GM13977 (cell line): ENCODE results near the gene ATXN1.

Source experiments
- DNase-seq: peaks from one replicate; pipeline ENCODE4 v3.0.0; 2012; ENCODE audit warnings: low spot score
- CTCF ChIP-seq: IDR thresholded peaks from 2 replicates; pipeline ENCODE4 v1.5.1; 2012; ENCODE audit warnings: mild to moderate bottlenecking, control low read depth; ENCODE audit not compliant: insufficient read depth; ENCODE audit errors: extremely low read depth, missing control alignments
- in situ Hi-C: fragments of 300-500 bp; cut with MboI; formaldehyde crosslinking; loops from one replicate; pipeline ENCODE4 v1.12.0; 2022; ENCODE audit warnings: low sequenced_read_pairs, low pct_unique_long_range_greater_than_20kb, mixed read lengths, inconsistent platforms; ENCODE audit not compliant: unreplicated experiment

ATXN1 gene

GRCh38 chr6:16481697-16482399 lies 279.4 kb downstream of the ATXN1 start:
- in situ Hi-C loops: no loop called here
- TF ChIP-seq CTCF: no peak
- DNase-seq: no peak

GRCh38 chr6:16480763-16481560 lies 280.3 kb downstream of the ATXN1 start:
- TF ChIP-seq CTCF: no peak
- no peak for DNase-seq
- in situ Hi-C loops: no loop called here

- no peak for DNase-seq
- no peak for TF ChIP-seq CTCF
- in situ Hi-C loops: no loop called here
Measured at GRCh38 chr6:16477367-16478149, 283.7 kb downstream of the ATXN1 start.

DNA sequence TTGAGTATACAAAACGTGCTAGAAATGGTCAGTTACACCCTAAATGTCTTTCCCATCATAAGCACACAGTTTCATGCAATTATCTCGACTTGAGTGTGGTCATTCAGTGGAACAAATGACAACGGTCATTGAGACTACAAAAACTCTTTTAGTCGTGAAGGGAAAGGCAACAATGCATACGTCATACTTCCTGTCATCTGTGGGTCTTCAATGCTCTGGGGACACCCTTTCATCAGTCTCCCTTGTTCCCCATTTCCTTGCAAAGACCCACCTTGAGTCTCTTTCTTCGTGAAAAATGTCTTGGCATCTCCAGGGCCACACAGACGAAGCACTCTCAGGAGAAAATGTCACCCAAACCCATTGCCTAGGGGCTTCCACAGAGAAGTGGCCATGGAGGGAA lies 284.4 kb downstream of the ATXN1 start:
- in situ Hi-C loops: no loop called here
- no peak for TF ChIP-seq CTCF
- no peak for DNase-seq

- in situ Hi-C loops: no loop called here
- TF ChIP-seq CTCF: no peak
- DNase-seq: no peak
Measured at GRCh38 chr6:16475494-16475781, 285.8 kb downstream of the ATXN1 start.

- in situ Hi-C loops: no loop called here
- DNase-seq: no peak
- no peak for TF ChIP-seq CTCF
Measured at GRCh38 chr6:16474772-16475493, 286.3 kb downstream of the ATXN1 start.
